Activated CD4-positive, alpha-beta T cell treated with anti-CD3 and anti-CD28 coated beads, Interleukin-2, Interleukin-4, amounts not matched to agents 100 ng/mL and 50 ng/mL, durations not matched to agents 16 hours and 8 hours (primary cell): ENCODE results near the gene MMP24.
A peak's percentile ranks its signal among the peaks of the same experiment; 100 is the strongest.
"Not testable (repeated sequence)": the region's sequence is repeated elsewhere in the genome, so short reads cannot be mapped to it uniquely, and the experiment has no call there.

Experiments used
- DNase-seq: peaks from one replicate; pipeline ENCODE4 v3.0.0-alpha.2; 2020; ENCODE audit warnings: low spot score

The MMP24 gene

GRCh38 chr20:35226126-35226883, at the start of gene MMP24:
Gene MMP24, plus strand, starts transcription at chr20:35226690. Its CDS starts 49 bp downstream, at chr20:35226739.
- no peak for DNase-seq

- no peak for DNase-seq
Measured at GRCh38 chr20:35179292-35180212, 46.9 kb upstream of the MMP24 start.

- DNase-seq = no peak
Measured at GRCh38 chr20:35180266-35180665, 46.2 kb upstream of the MMP24 start.

- no peak for DNase-seq
Measured at GRCh38 chr20:35181731-35182130, 44.8 kb upstream of the MMP24 start.

- DNase-seq = not testable (repeated sequence)
Measured at GRCh38 chr20:35186691-35187289, 39.7 kb upstream of the MMP24 start.

GRCh38 chr20:35187584-35188190, 38.8 kb upstream of the MMP24 start:
- no peak for DNase-seq

- DNase-seq = not testable (repeated sequence)
Measured at GRCh38 chr20:35189223-35189622, 37.3 kb upstream of the MMP24 start.

- DNase-seq = no peak
Measured at GRCh38 chr20:35190556-35190955, 35.9 kb upstream of the MMP24 start.

- no peak for DNase-seq
Measured at GRCh38 chr20:35191419-35192117, 34.9 kb upstream of the MMP24 start.

GRCh38 chr20:35192118-35192872, 34.2 kb upstream of the MMP24 start:
- DNase-seq = no peak

- not testable (repeated sequence) for DNase-seq
Measured at GRCh38 chr20:35193031-35193791, 33.3 kb upstream of the MMP24 start.

- DNase-seq = no peak
Measured at GRCh38 chr20:35196313-35196712, 30.2 kb upstream of the MMP24 start.

GRCh38 chr20:35199740-35200139, 26.8 kb upstream of the MMP24 start:
- DNase-seq = no peak

- no peak for DNase-seq
Measured at GRCh38 chr20:35200267-35200666, 26.2 kb upstream of the MMP24 start.

GRCh38 chr20:35201467-35201866, 25.0 kb upstream of the MMP24 start:
- DNase-seq = not testable (repeated sequence)

GRCh38 chr20:35206802-35207201, 19.7 kb upstream of the MMP24 start:
- DNase-seq = no peak

GRCh38 chr20:35207950-35208611, 18.4 kb upstream of the MMP24 start:
- peak; percentile 77 for DNase-seq

- DNase-seq = no peak
Measured at GRCh38 chr20:35215066-35215956, 11.2 kb upstream of the MMP24 start.
